HG03469 (cell line): ENCODE data around the gene LRRC8C.
"Not testable (repeated sequence)": the region's sequence is repeated elsewhere in the genome, so short reads cannot be mapped to it uniquely, and the experiment has no call there.

ENCODE experiments used
- ATAC-seq: cut with Tn5 transposase; IDR thresholded peaks from one replicate; pipeline ENCODE4 v1.9.1; 2021; ENCODE audit warnings: mild to moderate bottlenecking, moderate library complexity, moderate number of reproducible peaks; ENCODE audit not compliant: unreplicated experiment

Gene LRRC8C

GRCh38 chr1:89632657-89633247 is at the start of gene LRRC8C:
Gene LRRC8C, plus strand, starts transcription at chr1:89633120. Its CDS starts 53,354 bp downstream, at chr1:89686474.
- peak; percentile 72 for ATAC-seq

GRCh38 chr1:89584211-89584610 is 48.7 kb upstream of the LRRC8C start:
- ATAC-seq, result no peak

- no peak for ATAC-seq
Measured at GRCh38 chr1:89584781-89585180, 48.1 kb upstream of the LRRC8C start.

GRCh38 chr1:89587729-89588161 is 45.2 kb upstream of the LRRC8C start:
- ATAC-seq, result no peak

GRCh38 chr1:89588480-89588879 is 44.4 kb upstream of the LRRC8C start:
- ATAC-seq, result no peak

- ATAC-seq, result no peak
Measured at GRCh38 chr1:89589515-89589914, 43.4 kb upstream of the LRRC8C start.

- no peak for ATAC-seq
Measured at GRCh38 chr1:89590341-89591080, 42.4 kb upstream of the LRRC8C start.

- ATAC-seq, result not testable (repeated sequence)
Measured at GRCh38 chr1:89592861-89593302, 40.0 kb upstream of the LRRC8C start.

- ATAC-seq, result no peak
Measured at GRCh38 chr1:89594096-89594740, 38.7 kb upstream of the LRRC8C start.

- ATAC-seq, result no peak
Measured at GRCh38 chr1:89596698-89597097, 36.2 kb upstream of the LRRC8C start.

GRCh38 chr1:89598450-89599331 is 34.2 kb upstream of the LRRC8C start:
- no peak for ATAC-seq

- ATAC-seq, result no peak
Measured at GRCh38 chr1:89599332-89599630, 33.6 kb upstream of the LRRC8C start.

GRCh38 chr1:89600451-89601224 is 32.3 kb upstream of the LRRC8C start:
- no peak for ATAC-seq

- no peak for ATAC-seq
Measured at GRCh38 chr1:89602871-89603404, 30.0 kb upstream of the LRRC8C start.

GRCh38 chr1:89603651-89604413 is 29.1 kb upstream of the LRRC8C start:
- no peak for ATAC-seq

- no peak for ATAC-seq
Measured at GRCh38 chr1:89604414-89604735, 28.5 kb upstream of the LRRC8C start.

GRCh38 chr1:89605692-89606091 is 27.2 kb upstream of the LRRC8C start:
- ATAC-seq, result no peak

- no peak for ATAC-seq
Measured at GRCh38 chr1:89606227-89606980, 26.5 kb upstream of the LRRC8C start.

GRCh38 chr1:89607156-89607555 is 25.8 kb upstream of the LRRC8C start:
- no peak for ATAC-seq
